Smooth muscle cell (in vitro differentiated cells): ENCODE results near the gene PECR. TPM values are rescaled to one million over a fixed set of nuclear protein-coding genes. Genes with fewer than 3 reads are reported as not detected.

Experiments used
- DNase-seq: peaks from one replicate; lab custom pipeline; 2025; ENCODE audit not compliant: unreplicated experiment; lab: John Stamatoyannopoulos, UW
- H2AFZ ChIP-seq: fragments of 200-600 bp; sonication (generic); 2 replicates; pipeline ENCODE4 v1.6.0; 2016; ENCODE audit warnings: antibody characterized with exemption, low read depth, mild to moderate bottlenecking
- H3F3A ChIP-seq: fragments of 200-600 bp; sonication (generic); 2 replicates; pipeline ENCODE4 v1.6.0; 2017; ENCODE audit warnings: antibody characterized with exemption, low read depth
- H3K27ac ChIP-seq: fragments of 200-600 bp; sonication (generic); 2 replicates; pipeline ENCODE4 v1.5.1; 2016; ENCODE audit warnings: low read depth, mild to moderate bottlenecking
- H3K27me3 ChIP-seq: fragments of 200-600 bp; sonication (generic); 2 replicates; pipeline ENCODE4 v1.6.1; 2016; ENCODE audit warnings: low read depth, mild to moderate bottlenecking
- H3K36me3 ChIP-seq: fragments of 200-600 bp; sonication (generic); 2 replicates; pipeline ENCODE4 v1.5.1; 2016; ENCODE audit warnings: low read depth
- H3K4me1 ChIP-seq: fragments of 200-600 bp; sonication (generic); 2 replicates; pipeline ENCODE4 v1.5.1; 2016; ENCODE audit warnings: low read depth
- H3K4me2 ChIP-seq: fragments of 200-600 bp; sonication (generic); 2 replicates; pipeline ENCODE4 v1.6.0; 2016; ENCODE audit warnings: mild to moderate bottlenecking
- H3K4me3 ChIP-seq: fragments of 200-600 bp; sonication (generic); 2 replicates; pipeline ENCODE4 v1.5.1; 2016; ENCODE audit warnings: mild to moderate bottlenecking
- H3K79me2 ChIP-seq: fragments of 200-600 bp; sonication (generic); 2 replicates; pipeline ENCODE4 v1.6.0; 2016; ENCODE audit warnings: low read depth, mild to moderate bottlenecking
- H3K9ac ChIP-seq: fragments of 200-600 bp; sonication (generic); 2 replicates; pipeline ENCODE4 v1.6.0; 2016; ENCODE audit warnings: low read depth
- H3K9me3 ChIP-seq: fragments of 200-600 bp; sonication (generic); replicated peaks from 2 replicates; pipeline ENCODE4 v1.5.1; 2016; ENCODE audit warnings: low read depth
- H4K20me1 ChIP-seq: fragments of 200-600 bp; sonication (generic); 2 replicates; pipeline ENCODE4 v1.6.0; 2016; ENCODE audit warnings: low read depth
- WGBS: methylation state at CpG from one replicate; pipeline ENCODE4 v1.1.7; 2016; ENCODE audit warnings: low lambda C conversion rate; 5-methylcytosine and 5-hydroxymethylcytosine counted together
- polyA plus RNA-seq: library from polyadenylated mRNA; unstranded; fragments of >200 nt; fragmentation: Nextera tagmentation; extraction: Ambion mirVana; gene quantifications from 2 replicates; pipeline ENCODE4 v1.2.1, GENCODE V29; 2016
- total RNA-seq: library from RNA; depleted of rRNA; stranded (reverse); fragments of >200 nt; gene quantifications from 2 replicates; pipeline ENCODE4 v1.2.3, GENCODE V29; 2014
- TF ChIP-seq, protein P1 (sequence below): fragments of 200-600 bp; sonication (generic); IDR thresholded peaks from 2 replicates; pipeline ENCODE4 v1.5.1; 2017; ENCODE audit warnings: borderline replicate concordance, mild to moderate bottlenecking, antibody characterized with exemption; ENCODE audit not compliant: insufficient read depth, poor library complexity, severe bottlenecking

Gene PECR
- total and polyA plus RNA-seq, 2 experiments from 2014 or later = 4.8 to 10.0 TPM

DNA sequence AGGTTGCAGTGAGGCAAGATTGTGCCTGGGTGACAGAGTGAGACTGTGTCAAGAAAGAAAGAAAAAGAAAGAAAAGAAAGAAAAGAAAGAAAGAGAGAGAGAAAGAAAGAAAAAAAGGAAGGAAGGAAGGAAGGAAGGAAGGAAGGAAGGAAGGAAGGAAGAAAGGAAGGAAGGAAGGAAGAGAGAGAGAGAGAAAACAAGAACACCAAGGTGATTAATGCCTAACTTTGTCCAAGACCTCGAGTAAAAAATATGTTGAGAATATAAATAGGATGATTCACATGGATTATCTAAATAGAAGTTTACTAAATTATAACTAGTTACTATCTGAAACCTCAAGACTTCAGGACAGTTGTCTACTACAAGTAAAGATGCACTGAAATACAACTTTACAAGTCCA, 7.2 kb downstream of the PECR start:
- TF ChIP-seq, protein P1, sequence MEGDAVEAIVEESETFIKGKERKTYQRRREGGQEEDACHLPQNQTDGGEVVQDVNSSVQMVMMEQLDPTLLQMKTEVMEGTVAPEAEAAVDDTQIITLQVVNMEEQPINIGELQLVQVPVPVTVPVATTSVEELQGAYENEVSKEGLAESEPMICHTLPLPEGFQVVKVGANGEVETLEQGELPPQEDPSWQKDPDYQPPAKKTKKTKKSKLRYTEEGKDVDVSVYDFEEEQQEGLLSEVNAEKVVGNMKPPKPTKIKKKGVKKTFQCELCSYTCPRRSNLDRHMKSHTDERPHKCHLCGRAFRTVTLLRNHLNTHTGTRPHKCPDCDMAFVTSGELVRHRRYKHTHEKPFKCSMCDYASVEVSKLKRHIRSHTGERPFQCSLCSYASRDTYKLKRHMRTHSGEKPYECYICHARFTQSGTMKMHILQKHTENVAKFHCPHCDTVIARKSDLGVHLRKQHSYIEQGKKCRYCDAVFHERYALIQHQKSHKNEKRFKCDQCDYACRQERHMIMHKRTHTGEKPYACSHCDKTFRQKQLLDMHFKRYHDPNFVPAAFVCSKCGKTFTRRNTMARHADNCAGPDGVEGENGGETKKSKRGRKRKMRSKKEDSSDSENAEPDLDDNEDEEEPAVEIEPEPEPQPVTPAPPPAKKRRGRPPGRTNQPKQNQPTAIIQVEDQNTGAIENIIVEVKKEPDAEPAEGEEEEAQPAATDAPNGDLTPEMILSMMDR = no peak
- H3K4me1 ChIP-seq = no peaks in the 10 kb centered on the region
- H3K4me3 ChIP-seq = no peak overlapping the region
- H2AFZ ChIP-seq = no peak overlapping the region
- no peak overlapping the region for H3K4me2 ChIP-seq
- no peaks in the 10 kb centered on the region for H3K79me2 ChIP-seq
- no peaks in the 10 kb centered on the region for H4K20me1 ChIP-seq
- H3K27me3 ChIP-seq = no peaks in the 10 kb centered on the region
- 81% methylated on average over 1 of the region's 1 CpG for WGBS
- H3K36me3 ChIP-seq = no peaks in the 10 kb centered on the region
- DNase-seq = no peak
- H3K27ac ChIP-seq = no peak overlapping the region
- H3K9ac ChIP-seq = no peak overlapping the region
- no peaks in the 10 kb centered on the region for H3F3A ChIP-seq
- no peaks in the 10 kb centered on the region for H3K9me3 ChIP-seq

DNA sequence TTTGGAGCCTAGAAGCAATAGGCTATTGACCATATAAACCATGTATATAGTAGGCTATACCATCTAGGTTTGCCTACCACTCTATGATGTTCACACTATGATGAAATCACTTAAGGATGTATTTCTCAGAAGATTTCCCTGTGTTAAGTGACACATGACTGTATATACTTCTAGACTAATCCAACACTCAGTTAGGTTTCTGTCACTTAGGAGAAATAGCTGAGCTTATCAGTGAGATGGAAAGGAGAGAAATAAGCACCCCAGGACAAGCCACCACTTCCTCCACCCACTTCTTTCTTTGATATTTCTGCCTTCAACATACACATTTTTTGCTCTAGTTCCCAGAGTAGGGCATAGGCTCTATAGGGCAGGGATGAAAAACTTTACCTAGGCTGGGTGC, 7.8 kb downstream of the PECR start:
- Histone ChIP-seq H3K4me1 (no peaks in the 10 kb centered on the region), H3F3A (no peaks in the 10 kb centered on the region), H3K4me3 (no peak overlapping the region), H3K79me2 (no peaks in the 10 kb centered on the region), H3K36me3 (no peaks in the 10 kb centered on the region), H3K27me3 (no peaks in the 10 kb centered on the region), H3K27ac (no peak overlapping the region), H3K9me3 (no peaks in the 10 kb centered on the region), H3K4me2 (no peak overlapping the region), H4K20me1 (no peaks in the 10 kb centered on the region), H3K9ac (no peak overlapping the region), H2AFZ (no peak overlapping the region)
- DNase-seq = no peak
- TF ChIP-seq, protein P1 = no peak

DNA sequence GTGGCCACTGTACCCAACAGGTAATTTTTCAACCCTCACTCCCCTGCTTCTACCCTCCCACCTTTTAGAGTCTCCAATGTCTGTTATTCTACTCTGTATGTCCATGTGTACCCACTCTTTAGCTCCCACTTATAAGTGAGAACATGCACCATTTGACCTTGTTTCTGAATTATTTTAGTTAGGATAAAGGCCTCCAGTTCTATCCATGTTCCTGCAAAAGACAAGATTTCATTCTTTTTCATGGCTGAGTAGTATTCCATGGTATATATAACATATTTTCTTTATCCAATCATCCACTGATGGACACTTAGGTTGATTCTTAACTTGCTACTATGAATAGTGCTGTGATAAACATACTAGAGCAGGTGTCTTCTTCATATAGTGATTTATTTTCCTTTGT, 9.1 kb downstream of the PECR start:
- Histone ChIP-seq H2AFZ (no peak overlapping the region), H3K9me3 (no peaks in the 10 kb centered on the region)
- DNase-seq = no peak

More for the DNA sequence above, 9.1 kb downstream of the PECR start:
- Histone ChIP-seq H3K36me3 (no peaks in the 10 kb centered on the region), H3K4me2 (no peak overlapping the region), H3K4me1 (no peaks in the 10 kb centered on the region), H3K79me2 (no peaks in the 10 kb centered on the region), H3K27ac (no peak overlapping the region), H3K4me3 (no peak overlapping the region), H3F3A (no peaks in the 10 kb centered on the region), H3K9ac (no peak overlapping the region), H4K20me1 (no peaks in the 10 kb centered on the region), H3K27me3 (no peaks in the 10 kb centered on the region)
- TF ChIP-seq, protein P1 = no peak
